ENCODE measurements around the gene TEAD4.
A peak's percentile ranks its signal among the peaks of the same experiment; 100 is the strongest.
"Not testable (repeated sequence)": the region's sequence is repeated elsewhere in the genome, so short reads cannot be mapped to it uniquely, and the experiment has no call there.

Gene TEAD4

GRCh38 chr12:3046441-3047200, 87.4 kb downstream of the TEAD4 start:
- DNase-seq (ENCODE audit: low spot score): no peak

- peak; percentile 63 for DNase-seq (ENCODE audit: low spot score)
These were observed 88.8 kb downstream of the TEAD4 start for GRCh38 chr12:3047961-3048360.

- no peak for DNase-seq (ENCODE audit: low spot score)
These were observed 89.3 kb downstream of the TEAD4 start for GRCh38 chr12:3048540-3048939.

- DNase-seq (ENCODE audit: low spot score): no peak
These were observed 90.0 kb downstream of the TEAD4 start for GRCh38 chr12:3049176-3049575.

GRCh38 chr12:3049611-3050249, 90.5 kb downstream of the TEAD4 start:
- DNase-seq (ENCODE audit: low spot score): no peak

- no peak for DNase-seq (ENCODE audit: low spot score)
These were observed 95.2 kb downstream of the TEAD4 start for GRCh38 chr12:3054374-3054773.

- no peak for DNase-seq (ENCODE audit: low spot score)
These were observed 96.0 kb downstream of the TEAD4 start for GRCh38 chr12:3055026-3055703.

GRCh38 chr12:3055704-3056467, 96.7 kb downstream of the TEAD4 start:
- no peak for DNase-seq (ENCODE audit: low spot score)

- DNase-seq (ENCODE audit: low spot score): no peak
These were observed 101.9 kb downstream of the TEAD4 start for GRCh38 chr12:3061059-3061458.

GRCh38 chr12:3061501-3062215, 102.5 kb downstream of the TEAD4 start:
- DNase-seq (ENCODE audit: low spot score): no peak

GRCh38 chr12:3065300-3065699, 106.1 kb downstream of the TEAD4 start:
- DNase-seq (ENCODE audit: low spot score): no peak

- not testable (repeated sequence) for DNase-seq (ENCODE audit: low spot score)
These were observed 106.6 kb downstream of the TEAD4 start for GRCh38 chr12:3065846-3066245.

- DNase-seq (ENCODE audit: low spot score): no peak
These were observed 110.5 kb downstream of the TEAD4 start for GRCh38 chr12:3069714-3070113.

GRCh38 chr12:3071107-3071506, 111.9 kb downstream of the TEAD4 start:
- no peak for DNase-seq (ENCODE audit: low spot score)

GRCh38 chr12:3071710-3072109, 112.5 kb downstream of the TEAD4 start:
- no peak for DNase-seq (ENCODE audit: low spot score)

GRCh38 chr12:3073438-3074250, 114.4 kb downstream of the TEAD4 start:
- peak; percentile 87 for DNase-seq (ENCODE audit: low spot score)

GRCh38 chr12:3075315-3075714, 116.1 kb downstream of the TEAD4 start:
- no peak for DNase-seq (ENCODE audit: low spot score)

GRCh38 chr12:3076730-3077571, 117.8 kb downstream of the TEAD4 start, which contains the start of gene TSPAN9:
TSS of gene TSPAN9 (plus strand) at chr12:3077379. CDS start at chr12:3201194, 123,815 bp downstream.
- DNase-seq (ENCODE audit: low spot score): peak; percentile 59

- DNase-seq (ENCODE audit: low spot score): no peak
These were observed 118.4 kb downstream of the TEAD4 start for GRCh38 chr12:3077572-3078081.
